Thyroid gland (tissue), 4 donors: Measurements from ENCODE around the gene RPS19BP1. TPM values are rescaled to one million over a fixed set of nuclear protein-coding genes. Genes with fewer than 3 reads are reported as not detected.
A peak's percentile ranks its signal among the peaks of the same experiment; 100 is the strongest.

ENCODE experiments used
- DNase-seq, 2 donors: peaks; one replicate each; pipeline ENCODE4 v3.0.0-alpha.2; 2019
- H3K27ac ChIP-seq, 3 donors: fragments of 200-600 bp; sonication (generic); 1 replicate in 2 of 3; 2 replicates in 1 of 3; pipeline ENCODE4 v1.5.1; 2016 to 2019; ENCODE audit warnings: mild to moderate bottlenecking in 1 of 3, moderate library complexity in 1 of 3
- H3K27me3 ChIP-seq: fragments of 200-600 bp; sonication (generic); one replicate; pipeline ENCODE4 v1.5.1; 2019
- H3K36me3 ChIP-seq, 2 donors: fragments of 200-600 bp; sonication (generic); one replicate each; pipeline ENCODE4 v1.5.1; 2016 to 2019
- H3K4me1 ChIP-seq, 2 donors: fragments of 200-600 bp; sonication (generic); one replicate each; pipeline ENCODE4 v1.5.1; 2017 to 2019
- H3K4me3 ChIP-seq, 3 donors: fragments of 200-600 bp; sonication (generic); replicated peaks in 1 of 3; 1 replicate in 2 of 3; 2 replicates in 1 of 3; pipeline ENCODE4 v1.5.1; 2016; ENCODE audit warnings: mild to moderate bottlenecking in 1 of 3
- H3K9me3 ChIP-seq: fragments of 200-600 bp; sonication (generic); one replicate; pipeline ENCODE4 v1.5.1; 2017
- POLR2A ChIP-seq, 2 donors: fragments of 450-650 bp; IDR thresholded peaks; one replicate each; pipeline ENCODE4 v1.6.1; 2017; ENCODE audit warnings: antibody characterized with exemption in 2 of 2, mild to moderate bottlenecking in 2 of 2, moderate library complexity in 1 of 2
- WGBS, 2 donors: methylation state at CpG; one replicate each; pipeline ENCODE4 v1.1.5; 2017; 5-methylcytosine and 5-hydroxymethylcytosine counted together
- intact Hi-C: fragments of 100-400 bp; cut with DNase I; formaldehyde crosslinking; loops from one replicate; pipeline ENCODE4 v1.15.1; 2023
- total RNA-seq, 4 donors: library from RNA; depleted of rRNA; stranded (reverse); fragments of >200 nt; gene quantifications; one replicate each; pipeline ENCODE4 v1.2.3, GENCODE V29; 2016
- TF ChIP-seq, protein P1 (sequence below), 6 experiments: fragments of 200-600 bp in 3 of 6; fragments of 450-650 bp in 3 of 6; sonication (generic) in 3 of 6; IDR thresholded peaks; one replicate each; pipeline ENCODE4 v1.5.1; 2016 to 2019; ENCODE audit warnings: antibody characterized with exemption in 6 of 6, mild to moderate bottlenecking in 2 of 6, inconsistent platforms in 1 of 6, moderate library complexity in 1 of 6

RPS19BP1 gene
- total RNA-seq, 4 donors from 2014 or later, result 120 to 243 (median 171) TPM

DNA sequence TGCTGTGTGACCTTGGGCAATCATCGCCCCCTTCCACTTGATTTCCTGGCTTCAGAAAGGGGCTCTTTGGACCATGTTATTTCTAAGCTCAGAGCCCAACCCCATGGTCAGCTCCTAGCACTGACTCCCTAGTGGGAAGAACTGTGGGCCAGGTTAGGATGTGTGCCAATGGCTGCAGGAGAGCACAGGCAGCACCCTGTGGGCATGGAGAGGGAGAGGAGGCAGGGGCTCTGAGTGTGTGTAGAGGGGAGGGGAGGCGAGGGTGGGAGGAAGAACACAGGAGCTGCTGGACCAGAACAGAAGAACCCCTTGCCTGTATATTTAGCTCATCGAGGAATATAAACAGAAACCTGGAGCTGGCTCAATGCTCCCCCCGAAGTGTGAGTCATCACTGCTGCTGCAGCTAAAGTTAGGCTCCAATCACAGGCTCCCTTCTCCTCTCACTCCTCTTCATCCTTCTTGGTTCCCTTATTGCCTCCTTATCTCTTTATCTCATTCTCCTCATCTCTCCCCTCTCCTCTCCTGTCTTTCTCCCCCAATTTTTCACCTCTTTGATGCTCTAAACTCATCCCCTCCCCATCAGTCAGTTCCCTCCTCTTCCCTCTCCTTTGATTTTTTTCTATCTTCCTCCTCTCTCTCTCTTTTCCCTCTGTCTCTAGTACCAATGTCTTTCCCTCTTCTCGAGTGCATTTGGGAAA, 14.5 kb upstream of the RPS19BP1 start:
- Histone ChIP-seq H3K9me3 (no peaks in the 10 kb centered on the region), H3K36me3 (no peaks in the 10 kb centered on the region), H3K27me3 (no peaks in the 10 kb centered on the region), H3K4me1 (peaks cover 17 to 27% of the 10 kb centered on the region in 2 donors), H3K4me3 (no peak overlapping the region), H3K27ac (peak overlapping the region; percentile 69 to 80 (median 77))
- peak; percentile 90 to 95 for DNase-seq
- TF ChIP-seq, protein P1, sequence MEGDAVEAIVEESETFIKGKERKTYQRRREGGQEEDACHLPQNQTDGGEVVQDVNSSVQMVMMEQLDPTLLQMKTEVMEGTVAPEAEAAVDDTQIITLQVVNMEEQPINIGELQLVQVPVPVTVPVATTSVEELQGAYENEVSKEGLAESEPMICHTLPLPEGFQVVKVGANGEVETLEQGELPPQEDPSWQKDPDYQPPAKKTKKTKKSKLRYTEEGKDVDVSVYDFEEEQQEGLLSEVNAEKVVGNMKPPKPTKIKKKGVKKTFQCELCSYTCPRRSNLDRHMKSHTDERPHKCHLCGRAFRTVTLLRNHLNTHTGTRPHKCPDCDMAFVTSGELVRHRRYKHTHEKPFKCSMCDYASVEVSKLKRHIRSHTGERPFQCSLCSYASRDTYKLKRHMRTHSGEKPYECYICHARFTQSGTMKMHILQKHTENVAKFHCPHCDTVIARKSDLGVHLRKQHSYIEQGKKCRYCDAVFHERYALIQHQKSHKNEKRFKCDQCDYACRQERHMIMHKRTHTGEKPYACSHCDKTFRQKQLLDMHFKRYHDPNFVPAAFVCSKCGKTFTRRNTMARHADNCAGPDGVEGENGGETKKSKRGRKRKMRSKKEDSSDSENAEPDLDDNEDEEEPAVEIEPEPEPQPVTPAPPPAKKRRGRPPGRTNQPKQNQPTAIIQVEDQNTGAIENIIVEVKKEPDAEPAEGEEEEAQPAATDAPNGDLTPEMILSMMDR (IDR thresholded peaks at IDR 0.05), result no peak
- TF ChIP-seq POLR2A (IDR thresholded peaks at IDR 0.05), result no peak
- WGBS, 2 donors, result 18 to 25% methylated on average over 5 of the region's 5 CpGs
- intact Hi-C loops, result no loop called here

- peak; percentile 64 to 70 for DNase-seq
- TF ChIP-seq, protein P1 (IDR thresholded peaks at IDR 0.05), result no peak
- no peak for TF ChIP-seq POLR2A (IDR thresholded peaks at IDR 0.05)
These were observed 13.1 kb upstream of the RPS19BP1 start for GRCh38 chr22:39545386-39546365.

GRCh38 chr22:39543095-39543494, 10.5 kb upstream of the RPS19BP1 start:
- H3K9me3 ChIP-seq, result no peaks in the 10 kb centered on the region
- TF ChIP-seq, protein P1 (IDR thresholded peaks at IDR 0.05), result peak in 3 of 6 experiments; percentile 23 to 38 (median 24)
- no peak for TF ChIP-seq POLR2A (IDR thresholded peaks at IDR 0.05)
- WGBS, 2 donors, result 23 to 27% methylated on average over 11 of the region's 11 CpGs
- H3K36me3 ChIP-seq, result no peaks in the 10 kb centered on the region
- H3K4me1 ChIP-seq, result peaks cover 14 to 23% of the 10 kb centered on the region in 2 donors
- no peak overlapping the region for H3K4me3 ChIP-seq
- no peaks in the 10 kb centered on the region for H3K27me3 ChIP-seq
- H3K27ac ChIP-seq, result no peak overlapping the region
- intact Hi-C loops, result no loop called here
- DNase-seq, result peak; percentile 29 to 36

More at GRCh38 chr22:39545386-39546365, 13.1 kb upstream of the RPS19BP1 start:
- 22 to 28% methylated on average over 38 to 39 of the region's 39 CpGs for WGBS, 2 donors
- Histone ChIP-seq H3K27me3 (no peaks in the 10 kb centered on the region), H3K27ac (no peak overlapping the region), H3K4me3 (no peak overlapping the region), H3K4me1 (peaks cover 16 to 24% of the 10 kb centered on the region in 2 donors), H3K9me3 (no peaks in the 10 kb centered on the region), H3K36me3 (no peaks in the 10 kb centered on the region)
- intact Hi-C loops, result no loop called here

GRCh38 chr22:39537975-39538374, 5.4 kb upstream of the RPS19BP1 start:
- no peak for TF ChIP-seq POLR2A (IDR thresholded peaks at IDR 0.05)
- TF ChIP-seq, protein P1 (IDR thresholded peaks at IDR 0.05), result no peak
- H3K27me3 ChIP-seq, result no peaks in the 10 kb centered on the region
- WGBS, 2 donors, result 53 to 70% methylated on average over 2 of the region's 2 CpGs
- no peak overlapping the region for H3K4me3 ChIP-seq
- H3K9me3 ChIP-seq, result no peaks in the 10 kb centered on the region
- DNase-seq, result no peak
- no peaks in the 10 kb centered on the region for H3K36me3 ChIP-seq
- H3K27ac ChIP-seq, result no peak overlapping the region
- peaks cover 8 to 9% of the 10 kb centered on the region in 2 donors for H3K4me1 ChIP-seq
- intact Hi-C loops, result loop anchor here (5.0 kb wide), 1 partner anchor 484 kb away; no protein-coding TSS in a partner anchor
